Forelimb muscle (tissue), 1 donor: Measurements from ENCODE around the gene APOF. TPM values are rescaled to one million over a fixed set of nuclear protein-coding genes. Genes with fewer than 3 reads are reported as not detected.
"Not testable (repeated sequence)": the region's sequence is repeated elsewhere in the genome, so short reads cannot be mapped to it uniquely, and the experiment has no call there.

Source experiments
- DNase-seq: peaks from one replicate; pipeline ENCODE4 v3.0.0-alpha.2; 2013; ENCODE audit warnings: low read depth
- polyA plus RNA-seq: library from polyadenylated mRNA; unstranded; fragments of 120-200 nt; gene quantifications from one replicate; pipeline ENCODE4 v1.2.1, GENCODE V29; 2013; ENCODE audit not compliant: insufficient read length

The APOF gene
- polyA plus RNA-seq: not detected

- no peak for DNase-seq
Observed at GRCh38 chr12:56362130-56363059, at the start of gene APOF. Gene APOF, minus strand, starts transcription at chr12:56362857. Its CDS starts 112 bp downstream, at chr12:56362745.

- DNase-seq: no peak
Observed at GRCh38 chr12:56411781-56412639, 49.4 kb upstream of the APOF start.

GRCh38 chr12:56410768-56411167 is 48.1 kb upstream of the APOF start:
- DNase-seq: no peak

- no peak for DNase-seq
Observed at GRCh38 chr12:56408799-56409417, 46.3 kb upstream of the APOF start.

GRCh38 chr12:56404227-56404626 is 41.6 kb upstream of the APOF start:
- DNase-seq: not testable (repeated sequence)

- DNase-seq: not testable (repeated sequence)
Observed at GRCh38 chr12:56401612-56402011, 39.0 kb upstream of the APOF start.

- DNase-seq: not testable (repeated sequence)
Observed at GRCh38 chr12:56401125-56401524, 38.5 kb upstream of the APOF start.

GRCh38 chr12:56399466-56399865 is 36.8 kb upstream of the APOF start:
- DNase-seq: not testable (repeated sequence)

- no peak for DNase-seq
Observed at GRCh38 chr12:56398324-56398723, 35.7 kb upstream of the APOF start.

GRCh38 chr12:56392331-56392730 is 29.7 kb upstream of the APOF start:
- no peak for DNase-seq

GRCh38 chr12:56391721-56392120 is 29.1 kb upstream of the APOF start:
- DNase-seq: no peak

- DNase-seq: no peak
Observed at GRCh38 chr12:56389412-56389811, 26.8 kb upstream of the APOF start.

GRCh38 chr12:56387152-56387736 is 24.6 kb upstream of the APOF start:
- no peak for DNase-seq

- no peak for DNase-seq
Observed at GRCh38 chr12:56385873-56386272, 23.2 kb upstream of the APOF start.

- no peak for DNase-seq
Observed at GRCh38 chr12:56382611-56383010, 20.0 kb upstream of the APOF start.

- DNase-seq: no peak
Observed at GRCh38 chr12:56377989-56378316, 15.3 kb upstream of the APOF start.

- no peak for DNase-seq
Observed at GRCh38 chr12:56377310-56377988, 14.8 kb upstream of the APOF start.

GRCh38 chr12:56375598-56376434 is 13.2 kb upstream of the APOF start:
- DNase-seq: no peak

- DNase-seq: no peak
Observed at GRCh38 chr12:56374726-56375597, 12.3 kb upstream of the APOF start.
